ACC112 (cell line): ENCODE results near the gene CFAP54.
A peak's percentile ranks its signal among the peaks of the same experiment; 100 is the strongest.

Experiments used
- H2AFZ ChIP-seq: fragments of 200-600 bp; sonication (generic); one replicate; pipeline ENCODE4 v1.6.0; 2017; ENCODE audit warnings: antibody characterized with exemption, low read length; ENCODE audit not compliant: unreplicated experiment
- H3K27ac ChIP-seq: fragments of 200-600 bp; sonication (generic); 2 replicates; pipeline ENCODE4 v1.5.1; 2014; ENCODE audit warnings: low read depth, mild to moderate bottlenecking, antibody characterized with exemption, low read length, moderate library complexity
- H3K27me3 ChIP-seq: fragments of 200-600 bp; sonication (generic); 2 replicates; pipeline ENCODE4 v1.6.1; 2014; ENCODE audit warnings: mild to moderate bottlenecking, antibody characterized with exemption, low read length, moderate library complexity, mixed read lengths; ENCODE audit not compliant: insufficient read depth
- H3K36me3 ChIP-seq: fragments of 200-600 bp; sonication (generic); 2 replicates; pipeline ENCODE4 v1.6.1; 2016; ENCODE audit warnings: mild to moderate bottlenecking, antibody characterized with exemption, low read length, moderate library complexity, mixed read lengths; ENCODE audit not compliant: insufficient read depth
- H3K4me1 ChIP-seq: fragments of 200-600 bp; sonication (generic); one replicate; pipeline ENCODE4 v1.6.1; 2016; ENCODE audit warnings: low read length, mixed read lengths; ENCODE audit not compliant: insufficient read depth, unreplicated experiment, control insufficient read depth
- H3K4me3 ChIP-seq: fragments of 200-600 bp; sonication (generic); 2 replicates; pipeline ENCODE4 v1.5.1; 2014; ENCODE audit warnings: mild to moderate bottlenecking, low read depth, low read length
- H3K79me2 ChIP-seq: fragments of 200-600 bp; sonication (generic); one replicate; pipeline ENCODE4 v1.6.0; 2016; ENCODE audit warnings: low read length; ENCODE audit not compliant: control insufficient read depth, unreplicated experiment, insufficient read depth

Gene CFAP54

GRCh38 chr12:96489392-96490056 lies at the start of gene CFAP54:
TSS of gene CFAP54 (plus strand) at chr12:96489577. CDS start at chr12:96489610, 33 bp downstream.
- Histone ChIP-seq H3K27ac (peak within 1 kb of the TSS; percentile 94), H3K79me2 (no peaks in the 10 kb centered on the region), H3K27me3 (no peaks in the 10 kb centered on the region), H2AFZ (peak within 1 kb of the TSS; percentile 91), H3K36me3 (no peaks in the 10 kb centered on the region), H3K4me1 (peaks cover 57% of the 10 kb centered on the region), H3K4me3 (peak within 1 kb of the TSS; percentile 89)

- H3K4me1 ChIP-seq: peaks cover 29% of the 10 kb centered on the region
- no peak overlapping the region for H2AFZ ChIP-seq
- H3K36me3 ChIP-seq: no peaks in the 10 kb centered on the region
- H3K4me3 ChIP-seq: no peak overlapping the region
- no peaks in the 10 kb centered on the region for H3K79me2 ChIP-seq
- H3K27me3 ChIP-seq: no peaks in the 10 kb centered on the region
- H3K27ac ChIP-seq: no peak overlapping the region
Observed at GRCh38 chr12:96441816-96442215, 47.6 kb upstream of the CFAP54 start.

- no peak overlapping the region for H2AFZ ChIP-seq
- H3K79me2 ChIP-seq: no peaks in the 10 kb centered on the region
- H3K27me3 ChIP-seq: no peaks in the 10 kb centered on the region
- no peaks in the 10 kb centered on the region for H3K36me3 ChIP-seq
- no peak overlapping the region for H3K4me3 ChIP-seq
- peaks cover 30% of the 10 kb centered on the region for H3K4me1 ChIP-seq
- no peak overlapping the region for H3K27ac ChIP-seq
Observed at GRCh38 chr12:96442906-96443305, 46.5 kb upstream of the CFAP54 start.

GRCh38 chr12:96444399-96444798 lies 45.0 kb upstream of the CFAP54 start:
- H3K4me3 ChIP-seq: no peak overlapping the region
- no peaks in the 10 kb centered on the region for H3K79me2 ChIP-seq
- no peaks in the 10 kb centered on the region for H3K27me3 ChIP-seq
- H2AFZ ChIP-seq: no peak overlapping the region
- H3K4me1 ChIP-seq: peaks cover 32% of the 10 kb centered on the region
- no peaks in the 10 kb centered on the region for H3K36me3 ChIP-seq
- H3K27ac ChIP-seq: peak overlapping the region; percentile 99

GRCh38 chr12:96445691-96446583 lies 43.4 kb upstream of the CFAP54 start:
- peak overlapping the region; percentile 42 for H3K4me3 ChIP-seq
- no peaks in the 10 kb centered on the region for H3K36me3 ChIP-seq
- peak overlapping the region; percentile 99 for H3K27ac ChIP-seq
- no peaks in the 10 kb centered on the region for H3K79me2 ChIP-seq
- no peaks in the 10 kb centered on the region for H3K27me3 ChIP-seq
- H2AFZ ChIP-seq: peak overlapping the region; percentile 60
- peaks cover 32% of the 10 kb centered on the region for H3K4me1 ChIP-seq

GRCh38 chr12:96447256-96447655 lies 42.1 kb upstream of the CFAP54 start:
- Histone ChIP-seq H3K27ac (peak overlapping the region; percentile 99), H3K4me3 (no peak overlapping the region), H2AFZ (no peak overlapping the region), H3K79me2 (no peaks in the 10 kb centered on the region), H3K36me3 (no peaks in the 10 kb centered on the region), H3K27me3 (no peaks in the 10 kb centered on the region), H3K4me1 (peaks cover 32% of the 10 kb centered on the region)

GRCh38 chr12:96448300-96448699 lies 41.1 kb upstream of the CFAP54 start:
- Histone ChIP-seq H3K4me1 (peaks cover 32% of the 10 kb centered on the region), H3K27me3 (no peaks in the 10 kb centered on the region), H3K36me3 (no peaks in the 10 kb centered on the region), H3K79me2 (no peaks in the 10 kb centered on the region), H3K4me3 (no peak overlapping the region), H2AFZ (no peak overlapping the region), H3K27ac (peak overlapping the region; percentile 34; the same call in 1 of the 2 replicates)

GRCh38 chr12:96452261-96452922 lies 37.0 kb upstream of the CFAP54 start:
- H3K27ac ChIP-seq: no peak overlapping the region

GRCh38 chr12:96454396-96454795 lies 35.0 kb upstream of the CFAP54 start:
- Histone ChIP-seq H3K36me3 (no peaks in the 10 kb centered on the region), H3K27me3 (no peaks in the 10 kb centered on the region), H2AFZ (no peak overlapping the region), H3K4me1 (peaks cover 4% of the 10 kb centered on the region), H3K27ac (no peak overlapping the region), H3K4me3 (no peak overlapping the region), H3K79me2 (no peaks in the 10 kb centered on the region)

More at GRCh38 chr12:96452261-96452922, 37.0 kb upstream of the CFAP54 start:
- peaks cover 9% of the 10 kb centered on the region for H3K4me1 ChIP-seq
- no peaks in the 10 kb centered on the region for H3K79me2 ChIP-seq
- no peaks in the 10 kb centered on the region for H3K27me3 ChIP-seq
- H3K36me3 ChIP-seq: no peaks in the 10 kb centered on the region
- no peak overlapping the region for H2AFZ ChIP-seq
- H3K4me3 ChIP-seq: no peak overlapping the region

GRCh38 chr12:96456265-96456974 lies 33.0 kb upstream of the CFAP54 start:
- H3K4me1 ChIP-seq: peaks cover 4% of the 10 kb centered on the region
- H2AFZ ChIP-seq: no peak overlapping the region
- H3K4me3 ChIP-seq: no peak overlapping the region
- no peak overlapping the region for H3K27ac ChIP-seq
- H3K36me3 ChIP-seq: no peaks in the 10 kb centered on the region
- H3K79me2 ChIP-seq: no peaks in the 10 kb centered on the region
- H3K27me3 ChIP-seq: no peaks in the 10 kb centered on the region
